ENCODE results near the gene FAM184A.
"Not testable (repeated sequence)": the region's sequence is repeated elsewhere in the genome, so short reads cannot be mapped to it uniquely, and the experiment has no call there.

FAM184A gene

GRCh38 chr6:119100115-119100514, 21.7 kb upstream of the FAM184A start:
- DNase-seq (ENCODE audit: low read depth, low spot score): no peak

- not testable (repeated sequence) for DNase-seq (ENCODE audit: low read depth, low spot score)
Observed at GRCh38 chr6:119097815-119098361, 19.4 kb upstream of the FAM184A start.

DNA sequence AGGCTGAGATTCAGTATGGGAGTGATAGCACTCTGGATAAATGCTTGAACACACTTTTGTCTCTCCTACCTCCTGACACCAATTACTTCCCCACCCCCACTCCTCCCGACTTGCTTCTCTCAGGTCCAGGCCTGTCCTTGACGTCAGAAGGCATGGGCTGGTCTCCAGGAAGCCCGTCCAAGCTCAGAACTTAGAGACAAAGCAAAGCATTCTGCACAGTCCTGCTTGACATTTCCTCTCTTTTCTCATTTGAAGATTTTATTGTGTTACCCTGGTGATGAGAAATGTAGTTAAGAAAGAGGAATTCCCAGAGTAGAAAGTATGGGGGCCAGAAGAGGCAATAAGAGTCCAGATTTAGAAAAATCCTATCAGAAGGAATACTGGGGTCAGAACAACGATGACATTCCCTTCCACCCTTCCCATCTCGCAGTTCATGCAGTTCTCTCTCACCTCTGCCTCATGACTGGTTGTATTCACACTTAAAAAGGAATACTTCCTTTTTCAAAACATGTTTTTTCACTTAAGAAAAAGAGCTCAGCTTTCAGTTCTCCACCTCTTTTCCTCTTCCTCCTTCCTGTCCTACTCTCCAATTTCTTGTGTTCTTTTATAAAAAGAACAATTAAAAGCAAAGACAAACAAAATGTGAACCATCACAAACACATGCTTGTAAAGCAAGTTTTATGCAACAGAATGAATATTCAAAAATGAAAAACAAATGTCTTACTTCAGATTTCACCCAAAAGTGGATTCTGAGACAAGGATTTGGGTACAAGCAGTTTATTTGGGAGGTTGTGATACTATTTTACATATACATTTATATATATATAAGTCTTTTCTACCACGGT, 18.5 kb upstream of the FAM184A start:
- peak; percentile 66 for DNase-seq (ENCODE audit: low read depth, low spot score)

DNA sequence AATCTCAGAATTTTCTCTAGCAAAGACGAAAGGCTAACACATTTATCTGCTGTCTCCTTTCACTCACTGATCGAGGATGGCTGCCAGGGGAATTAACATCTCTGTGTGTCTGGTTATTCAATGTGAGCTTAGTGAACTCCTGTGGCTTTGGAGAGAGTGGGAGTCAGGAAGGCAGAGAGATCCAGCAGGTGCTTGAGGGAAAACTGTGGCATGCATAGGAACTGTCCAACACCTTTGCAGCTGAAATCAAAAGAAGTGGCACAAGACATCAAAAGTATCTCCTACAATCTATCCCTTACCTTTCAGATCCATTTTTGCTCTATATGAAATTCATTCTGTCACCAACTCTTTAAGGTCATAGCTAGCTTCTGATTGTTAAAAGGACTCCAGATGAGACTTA, 11.8 kb upstream of the FAM184A start:
- DNase-seq (ENCODE audit: low read depth, low spot score): peak; percentile 43

DNA sequence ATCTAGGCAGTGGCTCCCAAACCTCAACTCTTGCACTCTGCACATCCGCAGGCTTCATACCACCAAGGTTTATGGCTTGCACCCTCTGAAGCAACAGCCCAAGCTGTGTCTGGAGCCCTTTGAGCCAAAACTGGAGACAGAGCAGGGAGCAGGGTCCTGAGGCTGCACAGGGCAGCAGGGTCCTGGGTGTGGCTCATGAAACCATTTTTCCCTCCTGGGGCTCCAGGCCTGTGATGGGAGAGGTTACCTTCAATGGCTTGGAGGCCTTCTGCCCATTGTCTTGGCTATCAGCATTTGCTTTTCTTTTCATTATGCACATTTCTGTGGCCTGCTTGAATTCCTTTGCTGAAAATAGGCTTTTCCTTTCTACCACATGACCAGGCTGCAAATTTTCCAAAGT, 6.3 kb upstream of the FAM184A start:
- no peak for DNase-seq (ENCODE audit: low read depth, low spot score)

DNA sequence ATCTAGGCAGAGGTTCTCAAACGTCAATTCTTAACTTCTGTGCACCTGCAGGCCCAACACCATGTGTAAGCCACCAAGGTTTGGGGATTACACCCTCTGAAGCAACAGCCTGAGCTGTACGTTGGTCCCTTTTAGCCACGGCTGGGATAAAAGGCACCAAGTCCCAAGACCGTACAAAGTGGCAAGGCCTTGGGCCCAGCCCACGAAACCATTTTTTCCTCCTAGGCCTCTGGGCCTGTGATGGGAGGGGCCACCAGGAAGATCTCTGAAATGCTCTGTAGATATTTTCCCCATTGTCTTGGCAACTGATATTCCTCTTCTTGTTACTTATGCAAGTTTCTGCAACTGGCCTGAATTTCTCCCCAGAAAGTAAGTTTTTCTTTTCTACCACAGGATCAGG, 4.5 kb upstream of the FAM184A start:
- DNase-seq (ENCODE audit: low read depth, low spot score): no peak

GRCh38 chr6:119079283-119079809, 882 bp upstream of the FAM184A start:
- no peak for DNase-seq (ENCODE audit: low read depth, low spot score)

DNA sequence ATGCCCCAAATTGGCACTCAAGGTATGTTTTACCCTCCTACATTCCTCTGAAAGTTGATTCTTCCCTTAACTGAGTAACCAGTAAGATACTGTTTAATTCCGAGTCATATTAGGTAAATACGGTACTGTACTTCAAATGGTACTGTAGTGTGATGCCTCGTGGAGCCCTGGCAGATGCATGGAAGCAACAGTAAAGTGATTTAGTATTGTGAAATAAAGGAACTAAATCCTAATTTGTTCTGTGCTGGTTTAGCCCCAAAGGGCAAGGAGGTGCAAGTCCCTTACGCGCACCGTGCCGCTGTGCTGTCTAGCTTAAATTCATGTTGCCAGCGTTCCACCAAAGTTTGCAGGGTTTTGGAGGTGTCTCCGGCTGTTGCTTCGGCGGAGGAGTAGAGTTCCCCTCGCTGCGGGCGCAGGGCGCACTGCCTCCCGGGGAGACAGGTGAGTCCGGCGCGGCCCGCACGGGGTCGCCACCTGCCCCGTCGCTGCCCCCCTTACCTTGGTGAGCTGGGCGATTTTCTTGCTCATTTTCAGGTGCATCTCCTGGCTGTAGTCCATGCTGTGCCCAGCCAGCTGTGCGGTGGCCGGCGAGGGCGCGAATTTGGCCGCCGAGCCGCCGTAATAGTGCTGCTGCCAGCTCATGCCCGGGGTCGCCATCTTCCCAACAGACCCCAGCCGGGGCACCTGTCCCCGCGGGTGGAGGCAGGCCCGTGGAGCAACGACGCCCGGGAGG, 655 bp downstream of the FAM184A start:
- peak; percentile 38 for DNase-seq (ENCODE audit: low read depth, low spot score)

GRCh38 chr6:119077391-119077642, 1.1 kb downstream of the FAM184A start:
- DNase-seq (ENCODE audit: low read depth, low spot score): no peak

DNA sequence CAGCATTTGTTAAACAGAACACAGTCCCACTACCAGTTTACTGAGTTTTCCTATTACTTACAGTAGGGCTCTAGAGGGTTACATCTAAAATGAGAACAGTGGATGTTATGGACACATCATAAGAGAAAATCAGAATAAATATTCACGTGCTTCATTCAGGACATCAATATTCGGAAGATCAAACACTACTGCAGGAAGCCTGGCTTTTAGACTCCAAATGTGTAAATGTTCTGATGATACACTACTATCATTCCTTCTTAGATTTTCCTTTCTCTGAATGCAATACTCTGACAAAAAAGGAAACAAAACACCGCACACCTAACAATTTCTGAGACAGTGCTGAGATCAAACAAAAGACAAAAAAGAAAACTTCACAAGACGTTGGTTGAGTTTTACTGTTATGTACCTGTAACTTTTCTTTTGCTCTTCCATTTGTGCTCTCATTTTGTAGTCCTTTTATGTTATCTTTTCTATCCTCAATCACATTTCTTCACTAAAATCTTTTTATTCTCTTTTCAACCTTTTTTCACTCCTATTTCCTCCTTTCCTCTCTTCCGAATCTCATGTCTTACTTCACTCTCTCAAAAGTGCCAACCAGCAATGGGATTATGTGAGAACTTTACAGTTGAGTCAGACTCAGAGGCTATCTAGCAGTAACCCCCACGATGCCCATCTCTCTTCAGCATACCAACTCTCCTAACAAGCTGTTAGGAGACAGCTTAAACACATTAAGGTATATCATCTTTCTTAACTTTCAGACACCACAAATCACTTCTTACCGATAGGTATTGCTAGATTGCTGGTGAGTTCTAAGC, 1.7 kb downstream of the FAM184A start:
- no peak for DNase-seq (ENCODE audit: low read depth, low spot score)

DNA sequence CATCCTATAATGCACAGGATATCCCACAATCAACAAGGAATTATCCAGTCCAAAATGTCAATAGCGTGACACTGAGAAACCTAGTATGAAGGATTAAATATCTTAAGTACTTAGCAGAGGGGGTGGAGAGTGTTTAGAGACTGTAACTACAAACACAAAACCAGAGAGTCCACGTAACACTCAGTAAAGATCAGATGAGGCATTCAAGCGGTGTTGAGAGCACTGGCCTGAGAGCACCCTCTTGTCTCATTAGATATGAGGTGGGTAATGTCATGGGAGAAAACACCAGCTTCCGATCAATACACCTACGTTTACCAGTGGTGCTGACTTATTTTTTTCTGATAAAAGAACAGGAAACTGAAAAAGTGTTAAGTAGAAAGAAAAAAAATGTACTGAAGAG, 2.3 kb downstream of the FAM184A start:
- no peak for DNase-seq (ENCODE audit: low read depth, low spot score)

DNA sequence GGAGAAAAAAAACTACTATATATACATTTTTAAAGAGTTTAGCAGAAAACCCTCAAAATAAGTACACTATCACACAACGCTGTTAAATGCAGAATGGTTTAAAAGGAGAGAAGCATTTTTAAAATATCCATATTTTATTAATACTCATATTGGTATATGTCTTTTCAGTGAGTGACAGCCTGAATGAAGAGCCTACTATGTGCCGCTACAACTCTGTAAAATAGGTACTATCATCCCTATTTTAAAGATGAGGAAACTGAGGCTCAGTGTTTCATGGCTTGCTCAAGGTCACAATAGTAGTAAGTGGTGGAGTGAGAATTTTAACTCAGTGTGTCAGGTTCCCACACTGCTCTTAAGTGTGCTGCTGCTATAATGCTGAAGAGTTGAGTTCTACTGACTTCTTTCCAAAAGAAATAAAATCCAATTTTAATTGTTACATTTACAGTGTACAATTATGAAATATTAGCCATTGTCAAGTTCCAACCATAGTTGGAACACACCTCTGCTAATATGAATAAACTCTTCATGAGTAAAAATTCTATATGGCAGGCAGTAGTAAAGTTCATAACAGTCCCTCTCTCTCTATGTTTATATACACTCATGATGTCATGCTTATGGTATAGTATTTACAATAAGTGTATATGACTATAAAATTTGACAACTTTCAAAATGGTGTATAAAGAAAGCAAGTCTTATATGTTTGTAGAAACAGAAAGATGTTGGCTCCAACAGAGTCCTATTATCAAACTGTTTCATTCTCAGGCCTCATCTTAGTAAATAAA, 3.1 kb downstream of the FAM184A start:
- DNase-seq (ENCODE audit: low read depth, low spot score): no peak

GRCh38 chr6:119073307-119074051, 5.0 kb downstream of the FAM184A start:
- DNase-seq (ENCODE audit: low read depth, low spot score): no peak

DNA sequence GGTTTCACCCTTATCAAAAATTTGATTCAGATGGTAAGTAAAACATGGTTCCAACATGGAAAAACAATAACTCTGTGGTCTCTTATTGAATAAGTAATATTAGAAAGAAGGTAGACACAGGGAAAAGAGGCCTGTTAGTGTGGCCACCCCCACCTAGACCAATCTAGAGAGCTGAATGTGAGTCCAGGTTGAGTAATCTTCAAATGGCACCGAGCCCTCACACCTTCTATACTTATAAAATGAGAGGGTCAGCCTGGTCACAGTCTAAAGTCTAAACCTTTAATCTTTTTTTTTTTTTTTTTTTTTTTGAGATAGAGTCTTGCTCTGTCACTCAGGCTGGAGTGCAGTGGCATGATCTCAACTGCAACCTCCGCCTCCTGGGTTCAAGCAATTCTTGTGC, 6.9 kb downstream of the FAM184A start:
- no peak for DNase-seq (ENCODE audit: low read depth, low spot score)

DNA sequence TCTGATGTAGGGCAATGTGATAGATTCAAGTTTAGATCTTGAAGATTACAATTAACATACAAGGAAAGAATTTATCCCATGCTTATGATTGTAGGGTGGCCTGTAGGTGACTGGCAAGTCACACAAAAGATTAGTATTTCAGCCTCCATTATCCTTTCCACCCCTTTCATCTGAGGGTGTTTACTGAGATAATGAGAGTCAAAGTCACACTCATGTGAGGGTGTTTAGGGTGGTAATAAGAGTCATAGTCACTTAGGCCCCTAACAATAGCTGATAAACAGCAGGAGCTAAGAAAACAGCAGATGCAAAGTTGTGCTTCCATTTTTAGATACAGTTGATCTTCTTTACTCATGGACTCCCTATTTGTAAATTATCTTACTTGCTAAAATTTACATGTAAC, 11.4 kb downstream of the FAM184A start:
- DNase-seq (ENCODE audit: low read depth, low spot score): no peak

GRCh38 chr6:119066517-119066916, 11.9 kb downstream of the FAM184A start:
- DNase-seq (ENCODE audit: low read depth, low spot score): no peak

DNA sequence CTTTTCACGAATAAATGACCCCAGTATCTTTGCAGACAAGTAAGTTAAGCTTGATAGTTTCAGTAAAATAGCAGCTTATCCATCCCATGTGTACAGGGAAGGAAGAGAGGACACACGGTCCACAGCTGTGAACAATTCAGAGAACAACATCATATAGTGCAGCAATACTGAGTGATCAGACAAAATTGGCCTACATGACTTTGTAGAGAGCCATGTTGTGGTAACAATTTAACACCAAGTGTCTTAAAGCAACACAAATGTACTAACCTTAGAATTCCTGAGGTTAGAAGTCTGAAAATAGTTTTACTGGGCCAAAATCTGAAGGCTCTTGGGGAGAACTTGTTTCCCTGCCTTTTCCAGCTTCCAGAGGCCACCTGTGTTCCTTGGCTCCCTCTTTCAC, 12.5 kb downstream of the FAM184A start:
- DNase-seq (ENCODE audit: low read depth, low spot score): no peak

DNA sequence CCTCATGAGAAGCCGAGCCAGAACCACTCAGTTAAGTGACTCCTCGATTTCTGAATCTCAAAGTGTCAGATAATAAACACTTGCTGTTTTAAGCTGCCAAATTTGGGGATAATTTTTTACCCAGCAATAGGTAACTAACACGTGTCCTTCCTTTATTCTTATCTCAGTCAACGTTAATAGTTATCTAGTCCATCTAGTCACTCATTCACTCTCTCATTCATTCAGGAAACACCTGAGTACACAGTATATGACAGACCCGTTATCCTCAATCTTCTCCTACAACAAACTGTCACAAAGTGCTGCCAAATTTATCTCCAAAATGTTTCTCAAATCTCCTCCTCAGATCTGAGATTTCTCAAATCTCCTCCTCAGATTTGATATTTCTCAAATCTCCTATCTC, 13.1 kb downstream of the FAM184A start:
- no peak for DNase-seq (ENCODE audit: low read depth, low spot score)

GRCh38 chr6:119063491-119063890, 15.0 kb downstream of the FAM184A start:
- no peak for DNase-seq (ENCODE audit: low read depth, low spot score)

GRCh38 chr6:119061215-119061614, 17.2 kb downstream of the FAM184A start:
- DNase-seq (ENCODE audit: low read depth, low spot score): no peak

All from astrocyte of the hippocampus (primary cell).